A673 (cell line): ENCODE results near the gene PRPS2. TPM values are rescaled to one million over a fixed set of nuclear protein-coding genes. Genes with fewer than 3 reads are reported as not detected.

ENCODE experiments used
- BruUV-seq: library from RNA; stranded (reverse); fragments of 400-500 nt; replicated peaks from 2 replicates; lab custom pipeline; 2021; lab: Mats Ljungman, UMichigan
- CTCF ChIA-PET: fragments of 300-600 bp; sonication (Branson Sonifier 250); formaldehyde crosslinking; loops from one replicate; lab custom pipeline; 2022; ENCODE audit warnings: antibody characterized with exemption; lab: Charles Lee
- POLR2A ChIA-PET: fragments of 300-600 bp; sonication (Branson Sonifier 250); formaldehyde crosslinking; loops from one replicate; lab custom pipeline; 2022; ENCODE audit warnings: antibody characterized with exemption; ENCODE audit not compliant: low non-redundant PET; lab: Charles Lee
- DNase-seq: peaks from one replicate; pipeline ENCODE4 v3.0.0-alpha.2; 2015; ENCODE audit warnings: low spot score
- H3K27ac ChIP-seq: fragments of 200-600 bp; sonication (generic); 2 replicates; pipeline ENCODE4 v1.5.1; 2016; ENCODE audit warnings: mixed run types, low read depth, mild to moderate bottlenecking, mixed read lengths, antibody characterized with exemption, low read length; ENCODE audit not compliant: poor library complexity, severe bottlenecking
- H3K27me3 ChIP-seq: fragments of 200-600 bp; sonication (generic); replicated peaks from 2 replicates; pipeline ENCODE4 v1.6.1; 2017; ENCODE audit warnings: mixed run types, low read depth, mild to moderate bottlenecking, mixed read lengths, antibody characterized with exemption, low read length; ENCODE audit not compliant: insufficient read depth, poor library complexity
- H3K36me3 ChIP-seq: fragments of 200-600 bp; sonication (generic); 2 replicates; pipeline ENCODE4 v1.6.1; 2016; ENCODE audit warnings: mixed run types, mild to moderate bottlenecking, mixed read lengths, antibody characterized with exemption, low read length; ENCODE audit not compliant: insufficient read depth, poor library complexity, severe bottlenecking
- H3K4me1 ChIP-seq: fragments of 200-600 bp; sonication (generic); 2 replicates; pipeline ENCODE4 v1.6.1; 2017; ENCODE audit warnings: mixed run types, mild to moderate bottlenecking, mixed read lengths, antibody characterized with exemption, low read length; ENCODE audit not compliant: insufficient read depth, poor library complexity, severe bottlenecking
- H3K4me3 ChIP-seq: fragments of 200-600 bp; sonication (generic); 2 replicates; pipeline ENCODE4 v1.5.1; 2016; ENCODE audit warnings: low read depth, mixed run types, mild to moderate bottlenecking, mixed read lengths, low read length; ENCODE audit not compliant: poor library complexity, severe bottlenecking
- H3K9me3 ChIP-seq: fragments of 200-600 bp; sonication (generic); 2 replicates; pipeline ENCODE4 v1.6.1; 2016; ENCODE audit warnings: mixed run types, low read depth, mild to moderate bottlenecking, mixed read lengths, antibody characterized with exemption, low read length; ENCODE audit not compliant: poor library complexity, severe bottlenecking
- EZH2 ChIP-seq: fragments of 200-600 bp; sonication (generic); IDR thresholded peaks from 2 replicates; pipeline ENCODE4 v1.6.1; 2017; ENCODE audit warnings: borderline replicate concordance, low read depth, mild to moderate bottlenecking, mixed read lengths, antibody characterized with exemption, low read length; ENCODE audit not compliant: poor library complexity, severe bottlenecking
- intact Hi-C: fragments of 100-400 bp; cut with micrococcal nuclease; formaldehyde crosslinking; loops from one replicate; pipeline ENCODE4 v1.10.0; 2022; ENCODE audit not compliant: unreplicated experiment
- total RNA-seq: library from RNA; stranded (reverse); gene quantifications from 2 replicates; pipeline ENCODE4 v1.2.3, GENCODE V29; 2021
- TF ChIP-seq, protein P1 (sequence below): fragments of 300-800, 200-600 bp; sonication (generic); conservative IDR thresholded peaks from 2 replicates; pipeline ENCODE4 v1.5.1; 2017; ENCODE audit warnings: low read depth, mild to moderate bottlenecking, antibody characterized with exemption, low read length, moderate library complexity, mixed read lengths

Gene PRPS2
- total RNA-seq, 1 experiment from 2014 or later: 38.9 TPM

DNA sequence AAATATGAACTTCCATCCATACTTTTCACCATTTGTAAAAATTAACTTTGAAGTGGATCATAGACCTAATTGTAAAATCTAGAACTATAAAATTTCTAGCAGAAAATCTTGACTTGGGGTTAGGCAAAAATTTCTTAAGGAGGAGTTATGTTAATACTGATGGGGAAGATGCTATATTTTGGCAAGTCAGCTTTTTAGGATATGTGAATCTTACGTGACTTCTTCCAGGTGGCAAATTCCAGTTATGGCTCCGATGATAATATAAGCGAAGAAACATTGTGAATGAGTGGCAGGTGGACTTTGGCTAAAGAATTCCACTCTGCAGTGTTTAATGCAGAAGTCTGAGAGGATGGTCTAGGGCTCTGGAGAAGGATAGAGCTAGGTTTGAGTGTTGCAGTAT lies 1.5 kb downstream of the PRPS2 start:
- BruUV-seq: TSS peak; percentile 55
- CTCF ChIA-PET: interaction anchor here (0.8 kb wide), 1 partner anchor 22 kb away, joined by 4 read pairs; no protein-coding TSS in a partner anchor
- Histone ChIP-seq H3K36me3 (no peaks in the 10 kb centered on the region), H3K27me3 (no peaks in the 10 kb centered on the region), H3K4me1 (no peaks in the 10 kb centered on the region), H3K4me3 (peak overlapping the region; percentile 65), H3K9me3 (no peaks in the 10 kb centered on the region), H3K27ac (no peak overlapping the region)
- intact Hi-C loops: no loop called here
- DNase-seq: no peak
- TF ChIP-seq, protein P1, sequence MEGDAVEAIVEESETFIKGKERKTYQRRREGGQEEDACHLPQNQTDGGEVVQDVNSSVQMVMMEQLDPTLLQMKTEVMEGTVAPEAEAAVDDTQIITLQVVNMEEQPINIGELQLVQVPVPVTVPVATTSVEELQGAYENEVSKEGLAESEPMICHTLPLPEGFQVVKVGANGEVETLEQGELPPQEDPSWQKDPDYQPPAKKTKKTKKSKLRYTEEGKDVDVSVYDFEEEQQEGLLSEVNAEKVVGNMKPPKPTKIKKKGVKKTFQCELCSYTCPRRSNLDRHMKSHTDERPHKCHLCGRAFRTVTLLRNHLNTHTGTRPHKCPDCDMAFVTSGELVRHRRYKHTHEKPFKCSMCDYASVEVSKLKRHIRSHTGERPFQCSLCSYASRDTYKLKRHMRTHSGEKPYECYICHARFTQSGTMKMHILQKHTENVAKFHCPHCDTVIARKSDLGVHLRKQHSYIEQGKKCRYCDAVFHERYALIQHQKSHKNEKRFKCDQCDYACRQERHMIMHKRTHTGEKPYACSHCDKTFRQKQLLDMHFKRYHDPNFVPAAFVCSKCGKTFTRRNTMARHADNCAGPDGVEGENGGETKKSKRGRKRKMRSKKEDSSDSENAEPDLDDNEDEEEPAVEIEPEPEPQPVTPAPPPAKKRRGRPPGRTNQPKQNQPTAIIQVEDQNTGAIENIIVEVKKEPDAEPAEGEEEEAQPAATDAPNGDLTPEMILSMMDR: no peak
- no peak for TF ChIP-seq EZH2
- POLR2A ChIA-PET: no interaction called here

DNA sequence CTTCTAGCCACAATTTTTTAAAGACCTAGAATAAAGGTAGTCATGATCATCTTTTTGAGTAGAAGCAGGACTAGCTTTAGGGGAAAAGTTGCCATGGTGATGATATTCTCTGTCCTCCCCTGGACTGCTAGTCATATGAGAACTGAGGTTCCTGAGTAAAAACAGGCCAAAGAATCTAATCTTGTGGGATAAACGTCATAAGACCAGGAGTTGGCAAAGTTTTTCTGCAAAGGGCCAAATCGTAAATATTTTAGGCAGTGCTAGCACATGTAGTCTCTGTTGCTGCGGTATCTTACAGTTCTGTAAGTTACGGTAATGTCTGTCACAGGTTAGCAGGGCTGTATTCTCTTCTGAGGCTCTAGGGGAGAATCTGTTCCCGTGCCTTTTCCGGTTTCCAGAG lies 3.4 kb downstream of the PRPS2 start:
- Histone ChIP-seq H3K4me1 (no peaks in the 10 kb centered on the region), H3K27ac (no peak overlapping the region), H3K27me3 (no peaks in the 10 kb centered on the region), H3K4me3 (no peak overlapping the region), H3K9me3 (no peaks in the 10 kb centered on the region), H3K36me3 (no peaks in the 10 kb centered on the region)
- TF ChIP-seq EZH2: no peak
- TF ChIP-seq, protein P1: no peak
- no peak for DNase-seq
- POLR2A ChIA-PET: no interaction called here
- BruUV-seq: no TSS peak
- intact Hi-C loops: no loop called here
- CTCF ChIA-PET: no interaction called here

- H3K27ac ChIP-seq: no peak overlapping the region
- TF ChIP-seq EZH2: no peak
- TF ChIP-seq, protein P1: no peak
- BruUV-seq: no TSS peak
- no peaks in the 10 kb centered on the region for H3K9me3 ChIP-seq
- no peak for DNase-seq
- ChIA-PET POLR2A (no interaction called here), CTCF (no interaction called here)
- H3K4me1 ChIP-seq: no peaks in the 10 kb centered on the region
- intact Hi-C loops: no loop called here
- H3K4me3 ChIP-seq: no peak overlapping the region
- H3K36me3 ChIP-seq: no peaks in the 10 kb centered on the region
- H3K27me3 ChIP-seq: no peaks in the 10 kb centered on the region
Measured at GRCh38 chrX:12798601-12799000, 7.4 kb downstream of the PRPS2 start.
